ENCODE data around the gene CENPI. TPM values are rescaled to one million over a fixed set of nuclear protein-coding genes. Genes with fewer than 3 reads are reported as not detected.

The CENPI gene, protein sequence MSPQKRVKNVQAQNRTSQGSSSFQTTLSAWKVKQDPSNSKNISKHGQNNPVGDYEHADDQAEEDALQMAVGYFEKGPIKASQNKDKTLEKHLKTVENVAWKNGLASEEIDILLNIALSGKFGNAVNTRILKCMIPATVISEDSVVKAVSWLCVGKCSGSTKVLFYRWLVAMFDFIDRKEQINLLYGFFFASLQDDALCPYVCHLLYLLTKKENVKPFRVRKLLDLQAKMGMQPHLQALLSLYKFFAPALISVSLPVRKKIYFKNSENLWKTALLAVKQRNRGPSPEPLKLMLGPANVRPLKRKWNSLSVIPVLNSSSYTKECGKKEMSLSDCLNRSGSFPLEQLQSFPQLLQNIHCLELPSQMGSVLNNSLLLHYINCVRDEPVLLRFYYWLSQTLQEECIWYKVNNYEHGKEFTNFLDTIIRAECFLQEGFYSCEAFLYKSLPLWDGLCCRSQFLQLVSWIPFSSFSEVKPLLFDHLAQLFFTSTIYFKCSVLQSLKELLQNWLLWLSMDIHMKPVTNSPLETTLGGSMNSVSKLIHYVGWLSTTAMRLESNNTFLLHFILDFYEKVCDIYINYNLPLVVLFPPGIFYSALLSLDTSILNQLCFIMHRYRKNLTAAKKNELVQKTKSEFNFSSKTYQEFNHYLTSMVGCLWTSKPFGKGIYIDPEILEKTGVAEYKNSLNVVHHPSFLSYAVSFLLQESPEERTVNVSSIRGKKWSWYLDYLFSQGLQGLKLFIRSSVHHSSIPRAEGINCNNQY
- 6.3 to 13.3 TPM (median 12.2 TPM) in 5 replicates for total RNA-seq (2022; extraction: Qiagen RNA extraction; ENCODE audit: low read depth)

DNA sequence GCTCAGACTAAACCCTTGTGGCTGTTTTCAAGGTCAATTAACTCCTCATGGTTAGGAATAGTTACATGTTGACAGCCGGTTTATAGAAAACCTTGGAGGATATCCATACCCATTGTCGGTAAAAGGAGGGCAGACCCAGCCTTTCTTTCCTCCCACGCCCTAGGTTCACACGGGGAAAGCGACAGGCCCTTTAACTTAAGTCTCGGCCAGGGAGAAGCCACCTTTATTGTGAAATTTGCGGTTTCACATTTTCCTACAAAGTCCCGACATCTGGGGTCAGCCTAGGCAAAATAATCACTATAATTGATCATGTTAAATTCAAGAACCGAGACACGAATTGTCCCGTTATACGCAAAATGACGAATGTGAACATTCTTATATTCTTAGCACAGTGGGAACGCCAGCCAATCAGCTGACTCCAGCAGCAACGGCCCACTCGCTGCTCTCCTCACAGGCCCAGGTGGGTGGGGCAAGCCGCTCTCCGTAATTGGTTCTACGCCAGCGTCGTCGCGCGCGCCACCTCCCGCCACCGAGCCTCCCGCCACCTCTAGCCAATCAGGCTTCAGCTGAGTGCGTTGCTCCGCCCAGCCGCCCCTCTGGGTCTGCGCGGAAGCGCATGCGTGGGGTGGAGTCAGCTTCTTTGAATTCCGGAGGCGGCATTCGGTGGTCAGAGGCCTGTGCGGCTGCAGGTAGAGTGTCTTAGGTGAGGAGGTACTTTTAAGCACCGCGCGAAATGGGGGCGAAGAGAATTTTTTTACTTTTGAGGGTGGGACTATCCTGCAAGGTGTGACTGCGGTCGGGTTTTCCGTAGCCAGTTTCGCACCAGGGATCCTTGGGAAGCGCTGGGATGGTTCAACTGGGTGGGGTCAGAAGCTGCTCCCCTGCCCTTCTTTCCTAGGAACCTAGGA is at the start of gene CENPI:
Gene CENPI, plus strand, starts transcription at position 659 of the 908 bp plus-strand sequence. CDS start 2,867 bp downstream, outside the sequence.

DNA sequence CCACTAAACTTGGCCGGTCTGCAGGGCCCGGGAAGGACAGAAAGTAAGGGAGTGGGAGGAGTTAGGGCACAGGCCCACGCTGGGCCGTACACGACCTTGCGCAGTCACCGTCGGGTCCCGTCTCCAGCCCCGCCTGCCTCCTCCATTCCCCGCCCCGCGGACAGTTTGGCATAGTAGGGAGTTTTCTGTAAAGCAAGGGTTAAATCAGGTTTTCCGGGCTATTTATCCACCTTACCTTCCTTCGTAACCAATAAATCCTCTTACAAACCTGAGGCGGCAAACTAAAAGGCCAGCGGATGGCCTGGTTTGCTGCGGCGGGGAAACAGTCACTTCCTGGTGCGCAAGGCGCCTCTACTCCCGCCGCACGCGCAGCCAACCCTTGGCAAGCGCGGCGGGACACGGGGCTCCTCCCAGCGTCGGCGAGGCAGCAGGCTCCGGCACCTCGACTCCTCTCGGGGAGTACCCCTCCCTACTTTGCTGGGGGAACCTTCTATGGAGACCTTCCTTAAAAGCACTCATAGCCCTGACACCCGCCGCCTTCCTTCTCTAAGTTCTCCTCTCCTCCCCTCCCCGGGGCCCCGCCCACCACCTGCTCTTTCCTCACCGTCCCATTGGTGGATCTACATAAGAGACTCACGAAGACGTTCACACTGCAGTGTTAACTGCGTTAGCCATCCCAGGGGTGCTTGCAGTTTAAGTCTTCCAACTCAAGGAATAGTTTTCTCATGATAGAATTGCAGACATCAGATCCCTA is 46.3 kb upstream of the CENPI start, which contains the start of gene TRMT2B:
Gene TRMT2B, minus strand, starts transcription at position 563 of the 754 bp plus-strand sequence. CDS start 9,822 bp downstream, outside the sequence.

DNA sequence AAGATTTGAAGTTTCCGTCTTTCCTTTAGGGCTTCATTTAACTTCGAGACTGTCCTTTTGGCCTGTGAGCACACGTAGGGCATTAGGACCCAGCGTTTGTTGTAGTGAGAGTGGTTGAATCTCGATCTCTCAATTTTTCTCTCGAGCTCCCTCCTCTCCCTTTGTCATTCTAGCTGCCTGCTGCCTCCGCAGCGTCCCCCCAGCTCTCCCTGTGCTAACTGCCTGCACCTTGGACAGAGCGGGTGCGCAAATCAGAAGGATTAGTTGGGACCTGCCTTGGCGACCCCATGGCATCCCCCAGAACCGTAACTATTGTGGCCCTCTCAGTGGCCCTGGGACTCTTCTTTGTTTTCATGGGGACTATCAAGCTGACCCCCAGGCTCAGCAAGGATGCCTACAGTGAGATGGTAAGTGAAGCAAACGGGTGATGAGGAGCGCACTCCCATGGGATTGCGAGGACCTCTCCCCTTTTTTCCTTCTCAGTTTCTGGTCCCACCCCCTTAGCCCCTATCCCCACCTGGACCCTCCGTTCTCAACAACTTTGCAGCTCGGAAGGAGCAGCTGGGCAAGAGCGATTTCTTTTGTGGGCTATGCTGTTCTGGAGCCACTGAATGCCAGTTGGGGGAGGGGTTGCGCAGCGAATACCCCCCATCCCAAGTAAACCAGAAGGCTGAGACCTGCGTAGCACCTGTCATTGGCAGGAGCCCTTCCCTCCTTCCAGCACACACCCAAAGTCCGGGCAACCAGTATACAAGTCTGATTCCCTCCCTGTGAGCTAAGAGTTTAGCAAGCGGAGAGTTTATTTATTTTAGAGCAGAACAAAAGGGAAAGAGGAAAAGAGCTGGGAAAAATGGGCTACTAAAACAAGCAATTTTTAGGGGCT is 19.0 kb upstream of the CENPI start, which contains the start of gene TMEM35A:
Gene TMEM35A, plus strand, starts transcription at position 164 of the 883 bp plus-strand sequence. Its CDS starts 124 bp downstream, at position 288.

Other genes with a start within 250 kb of the CENPI start
- 0.07 to 0.12 TPM in 2 of 5 replicates, not detected in the others for gene NOX1, start 223.8 kb upstream of the CENPI start, total RNA-seq (2022; extraction: Qiagen RNA extraction; ENCODE audit: low read depth)
- 0.20 to 0.30 TPM (median 0.27 TPM) in 5 replicates for gene XKRX, start 169.3 kb upstream of the CENPI start, total RNA-seq (2022; extraction: Qiagen RNA extraction; ENCODE audit: low read depth)
- gene ARL13A, start 128.5 kb upstream of the CENPI start, total RNA-seq (2022; extraction: Qiagen RNA extraction; ENCODE audit: low read depth), result 0.13 to 0.18 TPM (median 0.16 TPM) in 4 of 5 replicates, not detected in the other
- 12.9 to 15.5 TPM (median 15.0 TPM) in 5 replicates for gene TRMT2B, start 46.1 kb upstream of the CENPI start, total RNA-seq (2022; extraction: Qiagen RNA extraction; ENCODE audit: low read depth)
- gene TMEM35A, start 19.3 kb upstream of the CENPI start, total RNA-seq (2022; extraction: Qiagen RNA extraction; ENCODE audit: low read depth), result not detected in 5 replicates
- 0.10 to 0.21 TPM (median 0.18 TPM) in 5 replicates for gene DRP2, start 121.6 kb downstream of the CENPI start, total RNA-seq (2022; extraction: Qiagen RNA extraction; ENCODE audit: low read depth)
- gene TAF7L, start 193.1 kb downstream of the CENPI start, total RNA-seq (2022; extraction: Qiagen RNA extraction; ENCODE audit: low read depth), result 0.06 to 0.24 TPM (median 0.22 TPM) in 3 of 5 replicates, not detected in the others

Measured in A549 treated with RU486 at 1 μM for 4 hours (cell line).